Measurements from ENCODE around the gene PRIMPOL.

- no peak for TF ChIP-seq CTCF (IDR thresholded peaks at IDR 0.05; ENCODE audit: low read depth, low read length)
- TF ChIP-seq EZH2phosphoT487 (IDR thresholded peaks at IDR 0.05; ENCODE audit: low read depth): no peak
Observed at GRCh38 chr4:184641022-184641421, 8.5 kb upstream of the PRIMPOL start.
